Testis (tissue), 3 donors: ENCODE data around the gene ZNF681. TPM values are rescaled to one million over a fixed set of nuclear protein-coding genes. Genes with fewer than 3 reads are reported as not detected.
A peak's percentile ranks its signal among the peaks of the same experiment; 100 is the strongest.
"Not testable (repeated sequence)": the region's sequence is repeated elsewhere in the genome, so short reads cannot be mapped to it uniquely, and the experiment has no call there.

Experiments
- DNase-seq: peaks from one replicate; pipeline ENCODE4 v3.0.0-alpha.2; 2019
- H3K27ac ChIP-seq, 2 donors: fragments of 200-600 bp; sonication (generic); one replicate each; pipeline ENCODE4 v1.5.1; 2019
- H3K27me3 ChIP-seq: fragments of 200-600 bp; sonication (generic); one replicate; pipeline ENCODE4 v1.5.1; 2019
- H3K36me3 ChIP-seq: fragments of 200-600 bp; sonication (generic); one replicate; pipeline ENCODE4 v1.5.1; 2017; ENCODE audit warnings: low read depth; ENCODE audit errors: missing control alignments
- H3K4me1 ChIP-seq: fragments of 200-600 bp; sonication (generic); one replicate; pipeline ENCODE4 v1.5.1; 2019
- H3K4me3 ChIP-seq, 2 donors: fragments of 200-600 bp; sonication (generic); one replicate each; pipeline ENCODE4 v1.5.1; 2017 to 2019
- H3K9me3 ChIP-seq: fragments of 200-600 bp; sonication (generic); one replicate; pipeline ENCODE4 v1.5.1; 2017
- POLR2A ChIP-seq: fragments of 450-650 bp; IDR thresholded peaks from one replicate; pipeline ENCODE4 v1.6.1; 2017; ENCODE audit warnings: antibody characterized with exemption, mild to moderate bottlenecking, moderate library complexity
- WGBS, 2 donors: methylation state at CpG; one replicate each; pipeline ENCODE4 v1.1.5; 2018; 5-methylcytosine and 5-hydroxymethylcytosine counted together
- intact Hi-C: fragments of 100-400 bp; cut with DNase I; formaldehyde crosslinking; loops from one replicate; pipeline ENCODE4 v1.15.1; 2023; ENCODE audit warnings: low total_unique reads
- polyA plus RNA-seq: library from polyadenylated mRNA; stranded (reverse); fragments of 350-450 nt; fragmentation: Illumina TruSeq; extraction: RNeasy Lipid Tissue Mini Kit (QIAGEN cat#74804); gene quantifications from one replicate; pipeline ENCODE4 v1.2.3, GENCODE V29; 2014; ENCODE audit warnings: low read depth, low replicate concordance; ENCODE audit not compliant: insufficient read depth
- total RNA-seq, 2 donors: library from RNA; depleted of rRNA; stranded (reverse); fragments of >200 nt; gene quantifications; one replicate each; pipeline ENCODE4 v1.2.3, GENCODE V29; 2016
- TF ChIP-seq, protein P1 (sequence below), 3 experiments: fragments of 450-650 bp in 2 of 3; fragments of 200-600 bp in 1 of 3; sonication (generic) in 1 of 3; IDR thresholded peaks; one replicate each; pipeline ENCODE4 v1.5.1; 2016 to 2019; ENCODE audit warnings: antibody characterized with exemption in 3 of 3, mild to moderate bottlenecking in 2 of 3, moderate library complexity in 1 of 3

The ZNF681 gene
- total and polyA plus RNA-seq, 3 donors from 2014 or later, result 1.1 to 4.5 (median 4.5) TPM

DNA sequence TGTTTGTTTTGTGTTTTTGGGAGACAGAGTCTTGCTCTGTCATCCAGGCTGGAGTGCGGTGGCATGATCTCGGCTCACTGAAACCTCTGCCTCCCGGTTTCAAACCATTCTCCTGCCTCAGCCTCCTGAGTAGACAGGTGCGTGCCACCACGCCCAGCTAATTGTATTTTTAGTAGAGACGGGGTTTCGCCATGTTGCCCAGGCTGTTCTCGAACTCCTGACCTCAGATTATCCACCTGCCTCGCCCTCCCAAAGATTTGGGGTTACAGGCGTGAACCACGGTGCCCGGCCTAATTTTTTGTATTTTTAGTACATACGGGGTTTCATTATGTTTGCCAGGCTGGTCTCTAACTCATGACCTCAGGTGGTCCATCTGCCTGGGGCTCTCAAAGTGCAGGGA, 8.3 kb upstream of the ZNF681 start:
- intact Hi-C loops, result no loop called here
- TF ChIP-seq, protein P1, sequence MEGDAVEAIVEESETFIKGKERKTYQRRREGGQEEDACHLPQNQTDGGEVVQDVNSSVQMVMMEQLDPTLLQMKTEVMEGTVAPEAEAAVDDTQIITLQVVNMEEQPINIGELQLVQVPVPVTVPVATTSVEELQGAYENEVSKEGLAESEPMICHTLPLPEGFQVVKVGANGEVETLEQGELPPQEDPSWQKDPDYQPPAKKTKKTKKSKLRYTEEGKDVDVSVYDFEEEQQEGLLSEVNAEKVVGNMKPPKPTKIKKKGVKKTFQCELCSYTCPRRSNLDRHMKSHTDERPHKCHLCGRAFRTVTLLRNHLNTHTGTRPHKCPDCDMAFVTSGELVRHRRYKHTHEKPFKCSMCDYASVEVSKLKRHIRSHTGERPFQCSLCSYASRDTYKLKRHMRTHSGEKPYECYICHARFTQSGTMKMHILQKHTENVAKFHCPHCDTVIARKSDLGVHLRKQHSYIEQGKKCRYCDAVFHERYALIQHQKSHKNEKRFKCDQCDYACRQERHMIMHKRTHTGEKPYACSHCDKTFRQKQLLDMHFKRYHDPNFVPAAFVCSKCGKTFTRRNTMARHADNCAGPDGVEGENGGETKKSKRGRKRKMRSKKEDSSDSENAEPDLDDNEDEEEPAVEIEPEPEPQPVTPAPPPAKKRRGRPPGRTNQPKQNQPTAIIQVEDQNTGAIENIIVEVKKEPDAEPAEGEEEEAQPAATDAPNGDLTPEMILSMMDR (IDR thresholded peaks at IDR 0.05), result no peak
- no peak for TF ChIP-seq POLR2A
- WGBS, 2 donors, result 74 to 78% methylated on average over 13 of the region's 13 CpGs

DNA sequence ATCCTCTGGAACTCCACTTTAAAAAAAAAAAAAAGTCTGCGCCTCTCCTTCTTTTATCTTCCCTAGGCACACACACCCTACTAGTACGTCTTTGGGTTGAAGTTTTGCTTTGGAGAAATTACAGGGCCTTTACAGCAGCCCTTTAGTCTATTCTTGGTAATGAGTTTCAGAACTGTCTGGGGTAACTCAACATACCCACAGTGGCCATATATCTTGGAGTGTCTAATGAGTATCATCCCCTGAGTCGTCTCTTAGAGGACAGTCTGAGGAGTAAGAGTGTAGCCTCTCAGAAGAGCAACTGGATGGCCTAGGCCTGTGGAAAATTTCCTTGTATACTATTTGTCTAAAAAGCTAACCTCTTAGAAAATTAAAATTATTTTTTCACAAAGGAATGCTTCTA, 6.1 kb upstream of the ZNF681 start:
- Histone ChIP-seq H3K27me3 (no peaks in the 10 kb centered on the region), H3K9me3 (no peaks in the 10 kb centered on the region), H3K4me3 (no peak overlapping the region), H3K27ac (no peak overlapping the region), H3K4me1 (no peaks in the 10 kb centered on the region), H3K36me3 (no peaks in the 10 kb centered on the region)
- 86 to 91% methylated on average over 3 of the region's 3 CpGs for WGBS, 2 donors
- no peak for DNase-seq
- TF ChIP-seq POLR2A, result no peak
- TF ChIP-seq, protein P1 (IDR thresholded peaks at IDR 0.05), result no peak
- intact Hi-C loops, result no loop called here

More for the DNA sequence above, 8.3 kb upstream of the ZNF681 start:
- Histone ChIP-seq H3K4me3 (no peak overlapping the region), H3K9me3 (no peaks in the 10 kb centered on the region), H3K4me1 (no peaks in the 10 kb centered on the region), H3K27ac (no peak overlapping the region), H3K27me3 (no peaks in the 10 kb centered on the region), H3K36me3 (no peaks in the 10 kb centered on the region)
- DNase-seq, result no peak

DNA sequence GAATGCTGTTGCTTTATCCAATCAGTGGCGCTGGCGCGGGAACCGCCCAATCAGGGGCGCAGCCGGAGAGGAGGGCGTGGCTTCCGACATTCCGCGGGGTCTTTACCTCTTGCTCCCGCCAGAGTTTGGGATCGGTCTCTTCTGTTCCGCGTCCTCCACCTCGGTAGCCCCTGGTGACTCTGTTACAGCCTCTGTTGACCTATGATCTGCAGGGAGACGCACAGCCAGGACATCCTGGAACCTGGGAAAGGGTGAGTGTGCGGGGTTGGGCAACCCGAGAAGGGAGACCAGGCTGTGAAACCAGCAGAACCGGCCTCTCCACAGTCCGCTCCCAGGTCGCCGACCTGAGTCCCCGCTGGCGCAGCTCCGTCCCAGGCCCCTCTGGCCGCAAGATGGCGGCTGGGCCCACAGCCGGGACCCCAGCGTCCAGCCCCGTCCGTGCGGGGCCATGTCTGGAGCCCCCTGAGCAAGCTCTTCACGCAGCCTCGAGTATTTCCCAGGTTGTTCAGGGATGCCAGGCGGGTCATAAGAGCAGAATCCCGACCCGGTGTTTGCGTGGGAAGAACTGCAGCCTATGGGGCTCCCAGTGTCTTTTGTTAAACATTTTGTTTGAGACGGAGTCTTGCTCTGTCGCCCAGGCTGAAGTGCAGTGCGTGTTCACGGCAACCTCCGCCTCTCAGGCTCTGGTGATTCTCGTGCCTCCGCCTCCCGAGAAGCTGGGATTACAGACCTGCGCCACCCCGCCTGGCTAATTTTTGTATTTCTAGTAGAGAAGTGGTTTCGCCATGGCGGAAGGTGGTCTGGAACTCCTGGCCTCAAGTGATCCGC, 4.4 kb upstream of the ZNF681 start:
- TF ChIP-seq, protein P1 (IDR thresholded peaks at IDR 0.05), result no peak
- TF ChIP-seq POLR2A, result no peak
- Histone ChIP-seq H3K4me1 (peaks cover 3% of the 10 kb centered on the region), H3K27me3 (no peaks in the 10 kb centered on the region), H3K4me3 (peak overlapping the region; percentile 68 to 81), H3K27ac (peak overlapping the region in 1 of 2 donors; percentile 54), H3K36me3 (no peaks in the 10 kb centered on the region), H3K9me3 (no peaks in the 10 kb centered on the region)
- intact Hi-C loops, result no loop called here
- 3 to 7% methylated on average over 29 to 49 of the region's 51 CpGs for WGBS, 2 donors
- DNase-seq, result peak; percentile 93

DNA sequence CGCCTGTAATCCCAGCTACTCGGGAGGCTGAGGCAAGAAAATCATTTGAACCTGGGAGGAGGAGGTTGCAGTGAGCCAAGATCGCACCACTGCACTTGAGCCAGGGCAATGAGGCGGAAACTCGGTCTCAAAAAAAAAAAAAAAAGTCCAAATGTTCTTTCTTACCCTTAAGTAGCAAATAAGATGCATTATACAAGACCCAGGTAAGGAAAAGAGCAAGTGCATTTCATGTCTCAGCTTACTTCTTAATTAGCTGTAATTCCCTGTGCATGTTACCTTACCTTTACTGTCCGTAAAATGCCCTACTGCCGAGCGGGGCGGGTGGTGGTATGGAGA, 3.8 kb upstream of the ZNF681 start:
- no peak for TF ChIP-seq POLR2A
- TF ChIP-seq, protein P1 (IDR thresholded peaks at IDR 0.05), result no peak
- Histone ChIP-seq H3K4me1 (peaks cover 7% of the 10 kb centered on the region), H3K9me3 (no peaks in the 10 kb centered on the region), H3K27ac (no peak overlapping the region), H3K36me3 (no peaks in the 10 kb centered on the region), H3K4me3 (peak overlapping the region; percentile 68 to 81), H3K27me3 (no peaks in the 10 kb centered on the region)
- WGBS, 2 donors, result 23 to 29% methylated on average over 9 of the region's 9 CpGs
- intact Hi-C loops, result no loop called here
- no peak for DNase-seq

DNA sequence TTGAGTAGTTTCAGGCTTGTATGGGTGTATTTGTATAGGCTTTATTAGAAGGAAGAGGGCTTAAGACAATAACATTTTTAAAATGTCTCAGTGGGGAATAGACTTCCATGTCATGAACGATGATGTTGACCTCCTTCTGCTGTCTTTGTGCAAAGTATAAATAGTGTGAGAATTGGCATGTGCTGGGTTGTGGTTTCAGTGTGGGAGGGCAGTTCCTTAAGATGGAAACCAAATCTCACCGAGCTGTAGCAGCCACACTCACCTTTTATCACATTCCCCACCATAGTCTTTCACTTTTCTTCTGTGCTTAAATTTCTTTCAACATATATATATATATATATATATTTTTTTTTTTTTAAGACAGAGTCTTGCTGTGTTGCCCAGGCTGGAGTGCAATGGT, 1.6 kb upstream of the ZNF681 start:
- H3K36me3 ChIP-seq, intact Hi-C loops, H3K9me3 ChIP-seq, H3K27ac ChIP-seq, H3K4me3 ChIP-seq, H3K27me3 ChIP-seq, H3K4me1 ChIP-seq, DNase-seq: not testable (repeated sequence)
- 75 to 89% methylated on average over 2 of the region's 2 CpGs for WGBS, 2 donors

DNA sequence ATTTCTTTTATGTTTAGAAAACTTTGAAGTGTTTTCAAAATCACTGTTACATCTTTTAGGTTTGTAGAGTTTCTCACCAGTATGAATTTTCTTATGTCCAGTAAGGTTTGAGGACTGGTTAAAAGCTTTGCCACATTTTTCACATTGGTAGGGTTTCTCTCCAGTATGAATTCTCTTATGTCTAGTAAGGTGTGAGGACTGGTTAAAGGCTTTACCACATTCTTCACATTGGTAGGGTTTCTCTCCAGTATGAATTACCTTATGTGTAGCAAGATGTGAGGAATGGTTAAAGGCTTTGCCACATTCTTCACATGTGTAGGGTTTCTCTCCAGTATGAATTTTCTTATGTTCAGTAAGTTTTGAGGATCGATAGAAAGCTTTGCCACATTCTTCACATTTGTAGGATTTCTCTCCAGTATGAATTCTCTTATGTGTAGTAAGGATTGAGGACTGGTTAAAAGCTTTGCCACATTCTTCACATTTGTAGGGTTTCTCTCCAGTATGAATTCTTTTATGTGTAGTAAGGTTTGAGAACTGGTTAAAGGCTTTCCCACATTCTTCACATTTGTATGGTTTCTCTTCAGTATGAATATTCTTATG, 15.0 kb downstream of the ZNF681 start:
- DNase-seq, H3K27ac ChIP-seq, H3K4me1 ChIP-seq, intact Hi-C loops, H3K4me3 ChIP-seq, H3K27me3 ChIP-seq, H3K36me3 ChIP-seq, H3K9me3 ChIP-seq: not testable (repeated sequence)
- 94 to 97% methylated on average over 1 of the region's 1 CpG for WGBS, 2 donors

DNA sequence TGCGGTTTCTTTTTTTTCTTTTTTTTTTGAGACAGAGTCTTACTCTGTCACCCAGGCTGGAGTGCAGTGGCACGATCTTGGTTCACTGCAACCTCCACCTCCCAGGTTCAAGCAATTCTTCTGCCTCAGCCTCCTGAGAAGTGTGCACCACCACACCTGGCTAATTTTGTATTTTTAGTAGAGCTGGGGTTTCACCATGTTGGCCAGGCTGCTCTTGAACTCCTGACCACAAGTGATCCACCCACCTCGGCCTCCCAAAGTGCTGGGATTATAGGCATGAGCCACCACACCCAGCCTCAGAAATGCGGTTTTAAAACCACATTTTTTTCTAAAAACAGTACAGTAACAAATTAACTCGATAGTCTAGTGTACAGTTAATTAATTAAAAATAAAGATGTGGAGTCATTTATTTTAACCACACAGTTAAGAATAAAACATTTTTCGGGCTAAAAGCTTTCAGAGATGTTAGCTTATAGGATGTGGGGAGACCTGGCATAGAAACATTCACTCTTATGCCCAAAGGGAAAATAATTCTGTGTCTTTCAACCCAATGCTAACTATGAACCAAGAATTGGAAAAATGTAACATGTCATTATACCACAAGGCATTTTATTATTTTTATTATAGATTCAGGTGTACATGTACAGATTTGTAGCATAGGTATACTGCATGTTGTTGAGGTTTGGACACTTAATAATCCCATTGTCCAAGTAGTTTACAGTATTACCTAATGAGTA, 27.8 kb downstream of the ZNF681 start:
- WGBS, 2 donors, result 89 to 93% methylated on average over 6 of the region's 6 CpGs
- intact Hi-C loops, H3K4me3 ChIP-seq: not testable (repeated sequence)

More for the DNA sequence above, 27.8 kb downstream of the ZNF681 start:
- not testable (repeated sequence) for H3K36me3 ChIP-seq, H3K27me3 ChIP-seq, DNase-seq, H3K9me3 ChIP-seq, H3K4me1 ChIP-seq, H3K27ac ChIP-seq
